ENCODE measurements around the gene POLR1A.

The POLR1A gene

DNA sequence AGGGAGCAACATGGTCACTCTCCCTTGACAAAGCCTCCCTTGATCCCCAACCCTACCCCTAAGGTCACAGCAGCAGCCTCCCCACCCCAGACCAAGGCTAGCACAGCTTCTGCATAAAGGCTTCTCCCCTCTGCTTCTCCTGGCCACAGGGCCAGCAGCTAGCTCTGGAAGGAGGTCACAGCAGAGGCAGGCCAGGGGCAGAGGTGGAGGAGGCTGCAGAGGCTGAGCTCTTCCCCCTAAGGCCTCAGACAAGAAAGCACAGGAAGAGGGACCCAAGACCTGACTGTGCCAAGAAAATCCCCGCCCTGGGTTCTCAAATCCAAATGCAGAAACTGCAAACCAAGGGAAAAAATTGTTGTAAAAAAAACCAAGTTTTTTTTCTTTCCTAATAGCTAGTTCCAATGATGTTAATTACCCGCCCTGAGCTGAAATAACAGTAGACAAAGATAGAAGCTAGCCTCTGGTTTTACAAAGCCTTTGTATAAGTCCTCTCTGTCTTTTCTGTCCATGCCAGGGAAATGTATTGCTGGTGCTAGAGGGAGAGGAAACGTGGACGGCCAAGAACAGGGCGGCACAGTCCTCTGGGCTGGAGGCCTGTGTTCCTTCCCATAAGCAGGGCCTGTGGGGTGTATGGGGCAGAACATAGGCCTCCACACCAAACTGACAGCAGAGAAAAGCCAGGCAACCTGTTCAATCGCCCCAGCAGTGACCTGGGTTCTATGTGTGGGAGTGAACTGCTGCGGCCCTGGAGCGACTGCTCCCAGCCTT lies 79.5 kb downstream of the POLR1A start:
- Histone ChIP-seq H3K4me3 (replicated peaks; ENCODE audit: low read depth, low read length) (no peak overlapping the region), H3K36me3 (ENCODE audit: control insufficient read depth, insufficient read depth, low read length) (peaks cover 31% of the 10 kb centered on the region), H3K27me3 (replicated peaks; ENCODE audit: control insufficient read depth, insufficient read depth, low read length) (no peaks in the 10 kb centered on the region)
- TF ChIP-seq, protein P1, sequence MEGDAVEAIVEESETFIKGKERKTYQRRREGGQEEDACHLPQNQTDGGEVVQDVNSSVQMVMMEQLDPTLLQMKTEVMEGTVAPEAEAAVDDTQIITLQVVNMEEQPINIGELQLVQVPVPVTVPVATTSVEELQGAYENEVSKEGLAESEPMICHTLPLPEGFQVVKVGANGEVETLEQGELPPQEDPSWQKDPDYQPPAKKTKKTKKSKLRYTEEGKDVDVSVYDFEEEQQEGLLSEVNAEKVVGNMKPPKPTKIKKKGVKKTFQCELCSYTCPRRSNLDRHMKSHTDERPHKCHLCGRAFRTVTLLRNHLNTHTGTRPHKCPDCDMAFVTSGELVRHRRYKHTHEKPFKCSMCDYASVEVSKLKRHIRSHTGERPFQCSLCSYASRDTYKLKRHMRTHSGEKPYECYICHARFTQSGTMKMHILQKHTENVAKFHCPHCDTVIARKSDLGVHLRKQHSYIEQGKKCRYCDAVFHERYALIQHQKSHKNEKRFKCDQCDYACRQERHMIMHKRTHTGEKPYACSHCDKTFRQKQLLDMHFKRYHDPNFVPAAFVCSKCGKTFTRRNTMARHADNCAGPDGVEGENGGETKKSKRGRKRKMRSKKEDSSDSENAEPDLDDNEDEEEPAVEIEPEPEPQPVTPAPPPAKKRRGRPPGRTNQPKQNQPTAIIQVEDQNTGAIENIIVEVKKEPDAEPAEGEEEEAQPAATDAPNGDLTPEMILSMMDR (IDR thresholded peaks at IDR 0.05; ENCODE audit: insufficient read depth, low read length, poor library complexity, severe bottlenecking), result no peak
- DNase-seq (ENCODE audit: extremely low read depth, insufficient read length), result no peak

DNA sequence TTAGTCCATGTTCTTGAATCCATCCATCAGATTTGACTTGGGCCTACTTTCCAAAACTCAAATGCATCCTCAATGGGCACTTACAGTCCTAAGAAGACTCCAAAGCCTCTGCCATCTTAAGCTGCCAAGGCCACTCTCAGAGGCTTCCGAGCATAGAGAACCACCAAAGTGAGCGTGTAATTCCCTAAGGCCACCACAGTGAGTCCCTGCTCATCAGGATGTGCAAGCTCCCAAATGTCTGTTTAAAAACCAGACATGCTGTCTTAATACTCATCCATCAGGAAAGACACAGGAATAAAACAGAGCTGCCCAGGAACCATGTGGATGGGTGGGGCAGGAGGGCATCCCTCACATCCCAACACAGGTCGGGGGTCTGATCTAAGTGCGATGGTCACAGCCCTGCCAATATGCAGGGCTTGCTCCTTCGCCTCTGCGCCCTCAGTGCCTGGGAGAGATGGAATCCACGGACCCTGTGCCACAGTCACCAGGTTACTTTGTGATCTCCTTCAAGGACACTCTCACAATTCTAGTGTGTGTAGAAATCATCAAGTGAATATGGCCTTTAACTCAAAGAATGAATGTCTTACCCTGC lies 80.4 kb downstream of the POLR1A start:
- TF ChIP-seq, protein P1 (IDR thresholded peaks at IDR 0.05; ENCODE audit: insufficient read depth, low read length, poor library complexity, severe bottlenecking), result no peak
- Histone ChIP-seq H3K36me3 (ENCODE audit: control insufficient read depth, insufficient read depth, low read length) (peaks cover 28% of the 10 kb centered on the region), H3K4me3 (replicated peaks; ENCODE audit: low read depth, low read length) (no peak overlapping the region), H3K27me3 (replicated peaks; ENCODE audit: control insufficient read depth, insufficient read depth, low read length) (no peaks in the 10 kb centered on the region)
- DNase-seq (ENCODE audit: extremely low read depth, insufficient read length), result no peak

DNA sequence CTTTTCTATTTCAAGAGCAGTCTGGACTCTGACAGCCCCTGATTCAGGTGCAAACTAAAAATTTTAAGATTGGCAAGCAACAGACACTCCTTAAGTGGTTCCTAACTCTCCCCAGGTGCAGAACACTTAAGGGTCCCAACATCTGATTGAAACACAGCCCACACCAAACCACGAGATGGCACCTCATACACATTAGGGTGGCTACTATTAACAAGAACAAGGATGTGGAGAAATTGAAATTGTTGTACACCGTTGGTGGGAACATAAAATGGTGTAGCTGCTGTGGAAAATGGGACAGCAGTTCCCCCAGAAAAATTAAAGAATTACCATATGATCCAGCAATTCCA lies 82.3 kb downstream of the POLR1A start:
- DNase-seq (ENCODE audit: extremely low read depth, insufficient read length), result no peak
- H3K36me3 ChIP-seq (ENCODE audit: control insufficient read depth, insufficient read depth, low read length), result peaks cover 19% of the 10 kb centered on the region
- H3K4me3 ChIP-seq (replicated peaks; ENCODE audit: low read depth, low read length), result no peak overlapping the region
- TF ChIP-seq, protein P1 (IDR thresholded peaks at IDR 0.05; ENCODE audit: insufficient read depth, low read length, poor library complexity, severe bottlenecking), result peak; percentile 8
- H3K27me3 ChIP-seq (replicated peaks; ENCODE audit: control insufficient read depth, insufficient read depth, low read length), result no peaks in the 10 kb centered on the region

DNA sequence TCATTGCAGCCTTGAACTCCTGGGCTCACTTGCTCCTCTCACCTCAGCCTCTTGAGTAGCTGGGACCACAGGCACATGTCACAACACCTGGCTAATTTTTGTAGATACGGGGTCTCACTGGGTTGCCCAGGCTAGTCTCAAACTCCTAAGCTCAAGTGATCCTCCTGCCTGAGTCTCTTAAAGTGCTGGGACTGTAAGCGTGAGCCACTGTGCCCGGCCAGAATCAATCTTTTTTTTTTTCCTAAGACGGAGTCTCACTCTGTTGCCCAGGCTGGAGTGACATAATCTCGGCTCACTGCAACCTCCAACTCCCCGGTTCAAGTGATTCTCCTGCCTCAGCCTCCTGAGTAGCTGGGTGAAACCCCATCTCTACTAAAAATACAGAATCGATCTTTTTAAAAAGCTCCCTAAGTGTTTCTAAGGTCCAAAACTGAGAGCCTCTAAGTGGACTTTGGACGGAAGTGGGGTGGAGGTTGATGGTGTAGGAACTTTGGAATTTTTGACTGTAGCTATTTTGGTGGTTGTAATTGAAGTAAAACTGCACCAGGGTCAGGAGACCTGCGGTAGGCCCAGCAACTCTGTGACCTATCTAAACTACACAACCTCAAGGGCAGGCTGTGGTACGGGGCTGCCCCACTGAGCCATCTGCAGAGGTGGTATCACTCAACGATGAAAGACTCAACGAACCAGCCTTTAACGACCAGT lies 82.9 kb downstream of the POLR1A start:
- TF ChIP-seq, protein P1 (IDR thresholded peaks at IDR 0.05; ENCODE audit: insufficient read depth, low read length, poor library complexity, severe bottlenecking), result no peak
- Histone ChIP-seq H3K4me3 (replicated peaks; ENCODE audit: low read depth, low read length) (no peak overlapping the region), H3K36me3 (ENCODE audit: control insufficient read depth, insufficient read depth, low read length) (peaks cover 13% of the 10 kb centered on the region), H3K27me3 (replicated peaks; ENCODE audit: control insufficient read depth, insufficient read depth, low read length) (no peaks in the 10 kb centered on the region)
- no peak for DNase-seq (ENCODE audit: extremely low read depth, insufficient read length)

DNA sequence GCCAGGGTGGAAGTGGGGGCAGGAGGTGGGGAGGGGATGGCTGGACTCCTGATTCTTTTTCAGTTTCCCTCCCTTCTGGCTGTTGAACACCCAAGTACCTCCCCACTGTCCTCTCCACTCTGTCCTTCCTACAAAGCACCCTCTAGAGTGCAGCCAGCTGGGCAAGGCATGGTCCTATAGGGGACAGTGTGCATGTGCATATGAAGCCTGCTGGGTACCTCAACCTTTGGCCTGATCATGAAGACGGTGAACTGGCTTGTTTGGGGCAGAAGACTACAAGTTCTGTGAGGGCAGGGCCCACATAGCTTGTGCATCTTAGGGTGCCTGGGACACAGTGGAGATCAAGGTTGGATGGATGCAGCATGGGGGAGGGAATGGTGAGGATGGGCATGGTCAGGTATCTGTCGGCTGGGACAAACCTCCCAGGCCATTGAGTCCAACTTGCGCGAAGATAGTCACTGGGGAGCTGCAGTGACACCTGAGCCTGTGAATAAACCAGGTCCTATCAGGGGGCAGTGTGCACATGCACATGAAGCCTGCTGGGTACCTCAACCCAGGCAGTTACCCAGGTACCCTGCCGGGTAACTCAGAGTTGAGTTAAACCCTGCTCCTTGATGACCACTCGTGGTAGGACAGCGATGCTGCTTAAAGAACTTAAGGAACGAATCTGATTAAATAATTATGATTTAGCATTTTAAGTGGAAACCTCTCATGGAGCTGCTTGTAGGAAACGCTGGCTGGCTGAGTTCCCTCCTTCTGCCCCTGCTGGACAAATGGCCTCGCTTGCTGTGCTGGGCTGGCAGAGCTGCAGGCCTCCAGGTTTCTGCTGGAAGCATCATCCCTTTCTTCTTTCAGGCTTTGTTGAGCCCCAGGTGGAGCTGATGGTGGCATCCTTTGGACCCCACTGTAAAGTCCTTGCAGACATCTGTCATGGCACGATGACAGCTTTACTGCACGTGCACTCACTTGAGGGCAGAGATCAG lies 84.0 kb downstream of the POLR1A start:
- no peaks in the 10 kb centered on the region for H3K27me3 ChIP-seq (replicated peaks; ENCODE audit: control insufficient read depth, insufficient read depth, low read length)
- no peak overlapping the region for H3K4me3 ChIP-seq (replicated peaks; ENCODE audit: low read depth, low read length)
- H3K36me3 ChIP-seq (ENCODE audit: control insufficient read depth, insufficient read depth, low read length), result peaks cover 8% of the 10 kb centered on the region
- TF ChIP-seq, protein P1 (IDR thresholded peaks at IDR 0.05; ENCODE audit: insufficient read depth, low read length, poor library complexity, severe bottlenecking), result no peak
- no peak for DNase-seq (ENCODE audit: extremely low read depth, insufficient read length)
